WTC11 (cell line): ENCODE data around the gene RPP40.

Source experiments
- E2F1 ChIP-seq: sonication (generic); formaldehyde crosslinking; IDR thresholded peaks from 2 replicates; pipeline ENCODE4 v1.8.0; 2022; ENCODE audit warnings: mild to moderate bottlenecking, missing genetic modification reagents
- MXD4 ChIP-seq: fragments of 250-450 bp; sonication (Bioruptor Pico); IDR thresholded peaks from 2 replicates; pipeline ENCODE4 v1.8.0; 2021; ENCODE audit warnings: mild to moderate bottlenecking, moderate library complexity, borderline replicate concordance

GRCh38 chr6:5036269-5036668 lies 32.4 kb upstream of the RPP40 start:
- no peak for TF ChIP-seq MXD4 (CRISPR knock-in tag)
- TF ChIP-seq E2F1 = no peak
